NCI-H146 treated with DMSO at 0.1 percent for 48 hours (cell line): ENCODE results near the gene RBBP8NL.
"Not testable (repeated sequence)": the region's sequence is repeated elsewhere in the genome, so short reads cannot be mapped to it uniquely, and the experiment has no call there.

Source experiments
- DNase-seq: peaks from one replicate; lab custom pipeline; 2025; ENCODE audit not compliant: unreplicated experiment; lab: John Stamatoyannopoulos, UW

RBBP8NL gene

GRCh38 chr20:62445553-62446340 is 18.4 kb upstream of the RBBP8NL start:
- no peak for DNase-seq

GRCh38 chr20:62444286-62444685 is 16.9 kb upstream of the RBBP8NL start:
- no peak for DNase-seq

- DNase-seq = no peak
These were observed 14.7 kb upstream of the RBBP8NL start for GRCh38 chr20:62441987-62442539.

- DNase-seq = no peak
These were observed 11.9 kb upstream of the RBBP8NL start for GRCh38 chr20:62439218-62439617.

- no peak for DNase-seq
These were observed 10.6 kb upstream of the RBBP8NL start for GRCh38 chr20:62437927-62438326.

- no peak for DNase-seq
These were observed 10.2 kb upstream of the RBBP8NL start for GRCh38 chr20:62437496-62437895.

GRCh38 chr20:62436692-62437091 is 9.4 kb upstream of the RBBP8NL start:
- DNase-seq = no peak

- no peak for DNase-seq
These were observed 6.5 kb upstream of the RBBP8NL start for GRCh38 chr20:62433658-62434497.

- DNase-seq = no peak
These were observed 3.6 kb upstream of the RBBP8NL start for GRCh38 chr20:62430866-62431447.

GRCh38 chr20:62430311-62430853 is 3.0 kb upstream of the RBBP8NL start:
- no peak for DNase-seq

GRCh38 chr20:62429455-62430310 is 2.3 kb upstream of the RBBP8NL start:
- DNase-seq = no peak

GRCh38 chr20:62428396-62429295 is 1.3 kb upstream of the RBBP8NL start:
- no peak for DNase-seq

GRCh38 chr20:62428002-62428372 is 648 bp upstream of the RBBP8NL start:
- no peak for DNase-seq

GRCh38 chr20:62426699-62427131 is 624 bp downstream of the RBBP8NL start:
- DNase-seq = no peak

- DNase-seq = not testable (repeated sequence)
These were observed 1.3 kb downstream of the RBBP8NL start for GRCh38 chr20:62426059-62426348.

GRCh38 chr20:62425281-62426058 is 1.9 kb downstream of the RBBP8NL start:
- DNase-seq = no peak

- DNase-seq = no peak
These were observed 2.9 kb downstream of the RBBP8NL start for GRCh38 chr20:62424249-62425107.

GRCh38 chr20:62423326-62423706 is 4.0 kb downstream of the RBBP8NL start:
- no peak for DNase-seq
